Breast epithelium (tissue), 4 donors: Measurements from ENCODE around the gene DDA1. TPM values are rescaled to one million over a fixed set of nuclear protein-coding genes. Genes with fewer than 3 reads are reported as not detected.
A peak's percentile ranks its signal among the peaks of the same experiment; 100 is the strongest.

Experiments
- DNase-seq, 2 donors: peaks; one replicate each; pipeline ENCODE4 v3.0.0-alpha.2; 2019; ENCODE audit warnings: low spot score in 2 of 2
- H3K27ac ChIP-seq, 2 donors: fragments of 200-600 bp; sonication (generic) in 1 of 2; one replicate each; pipeline ENCODE4 v1.5.1; 2016 to 2019; ENCODE audit warnings: mild to moderate bottlenecking in 1 of 2
- H3K27me3 ChIP-seq, 2 donors: fragments of 200-600 bp; sonication (generic) in 1 of 2; one replicate each; pipeline versions ENCODE4 v1.5.1 to v1.6.0; 2017 to 2019; ENCODE audit warnings: control low read depth in 1 of 2, mild to moderate bottlenecking in 1 of 2
- H3K36me3 ChIP-seq: fragments of 200-600 bp; one replicate; pipeline ENCODE4 v1.5.1; 2019
- H3K4me1 ChIP-seq, 2 donors: fragments of 200-600 bp; sonication (generic); one replicate each; pipeline ENCODE4 v1.5.1; 2016 to 2019; ENCODE audit warnings: control low read depth in 1 of 2
- H3K4me3 ChIP-seq, 3 donors: fragments of 200-600 bp; sonication (generic); 1 replicate in 2 of 3; 2 replicates in 1 of 3; pipeline ENCODE4 v1.5.1; 2016 to 2019; ENCODE audit warnings: mild to moderate bottlenecking in 3 of 3, moderate library complexity in 2 of 3
- H3K9me3 ChIP-seq, 2 donors: fragments of 200-600 bp; sonication (generic) in 1 of 2; one replicate each; pipeline ENCODE4 v1.5.1; 2016 to 2019; ENCODE audit warnings: control low read depth in 1 of 2
- CTCF ChIP-seq, 3 donors: fragments of 450-650 bp; IDR thresholded peaks; one replicate each; pipeline ENCODE4 v1.5.1; 2016 to 2017; ENCODE audit warnings: antibody characterized with exemption in 3 of 3, mild to moderate bottlenecking in 3 of 3, moderate library complexity in 3 of 3
- POLR2A ChIP-seq: fragments of 450-650 bp; IDR thresholded peaks from one replicate; pipeline ENCODE4 v1.6.1; 2016; ENCODE audit warnings: antibody characterized with exemption, mild to moderate bottlenecking, moderate library complexity
- POLR2AphosphoS5 ChIP-seq, 3 donors: sonication (generic); formaldehyde crosslinking; IDR thresholded peaks; one replicate each; pipeline ENCODE4 v1.6.1; 2017; ENCODE audit warnings: antibody characterized with exemption in 3 of 3
- intact Hi-C: fragments of 100-400 bp; cut with DNase I; formaldehyde crosslinking; loops from one replicate; pipeline ENCODE4 v1.15.1; 2023; ENCODE audit warnings: low total_unique reads
- total RNA-seq, 3 donors: library from RNA; depleted of rRNA; stranded (reverse); fragments of >200 nt; gene quantifications; one replicate each; pipeline ENCODE4 v1.1.0, GENCODE V29; 2016

DDA1 gene
- total RNA-seq, 3 donors from 2014 or later = 9.2 to 18.7 (median 11.1) TPM

- no peaks in the 10 kb centered on the region for H3K27me3 ChIP-seq
- DNase-seq = no peak
- H3K4me3 ChIP-seq = peak overlapping the region; percentile 60 to 79 (median 70)
- intact Hi-C loops = loop anchor here (10.0 kb wide), 1 partner anchor 80 kb away; no protein-coding TSS in a partner anchor
- H3K36me3 ChIP-seq = no peaks in the 10 kb centered on the region
- TF ChIP-seq CTCF (IDR thresholded peaks at IDR 0.05) = no peak
- no peak for TF ChIP-seq POLR2AphosphoS5 (IDR thresholded peaks at IDR 0.05)
- TF ChIP-seq POLR2A = no peak
- no peaks in the 10 kb centered on the region for H3K9me3 ChIP-seq
- H3K27ac ChIP-seq = peak overlapping the region; percentile 30 to 90
- H3K4me1 ChIP-seq = peaks cover under 1 to 32% of the 10 kb centered on the region in 2 donors
Observed at GRCh38 chr19:17305216-17305516, 4.2 kb upstream of the DDA1 start.

DNA sequence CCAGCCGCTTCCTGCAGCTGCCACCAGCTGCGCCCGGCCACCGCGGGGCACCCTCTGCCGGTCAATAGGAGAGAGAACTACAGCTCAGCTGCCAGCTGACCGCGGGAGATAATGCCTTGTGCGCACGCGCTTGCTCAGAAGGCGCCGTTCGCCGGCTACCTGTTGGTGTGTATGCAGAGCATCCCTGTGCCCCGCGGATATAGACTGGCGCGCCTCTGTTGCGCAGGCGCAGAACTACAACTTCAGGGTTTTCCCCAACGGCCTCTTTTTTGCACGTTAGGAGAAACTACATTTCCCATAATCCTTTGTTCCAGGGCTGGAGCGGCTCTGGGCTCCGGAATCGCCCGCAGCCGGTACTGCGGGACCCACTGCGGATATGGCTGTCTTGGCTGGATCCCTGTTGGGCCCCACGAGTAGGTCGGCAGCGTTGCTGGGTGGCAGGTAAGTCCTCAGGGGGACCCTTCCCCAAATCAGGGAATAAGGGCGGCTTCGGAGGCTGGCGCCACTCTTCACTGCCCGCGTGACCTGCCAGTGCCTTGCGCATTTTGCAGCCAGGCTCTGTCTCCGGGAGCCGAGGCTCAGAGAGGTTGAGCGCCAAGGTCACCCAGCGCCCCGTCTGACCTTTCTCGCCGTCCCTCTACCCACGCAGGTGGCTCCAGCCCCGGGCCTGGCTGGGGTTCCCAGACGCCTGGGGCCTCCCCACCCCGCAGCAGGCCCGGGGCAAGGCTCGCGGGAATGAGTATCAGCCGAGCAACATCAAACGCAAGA is 3.7 kb upstream of the DDA1 start, which contains the start of gene MRPL34:
TSS of gene MRPL34 (plus strand) at position 356 of the 768 bp plus-strand sequence. CDS start at position 377, 21 bp downstream.
- no peaks in the 10 kb centered on the region for H3K27me3 ChIP-seq
- peak; percentile 98 to 99 for DNase-seq
- no peaks in the 10 kb centered on the region for H3K9me3 ChIP-seq
- no peaks in the 10 kb centered on the region for H3K36me3 ChIP-seq
- H3K4me1 ChIP-seq = peaks cover 4 to 36% of the 10 kb centered on the region in 2 donors
- intact Hi-C loops = loop anchor here (10.0 kb wide), 1 partner anchor 79 kb away; no protein-coding TSS in a partner anchor
- peak within 1 kb of the TSS; percentile 86 to 90 for H3K27ac ChIP-seq
- TF ChIP-seq POLR2AphosphoS5 (IDR thresholded peaks at IDR 0.05) (peak; percentile 68 to 80 (median 79)), POLR2A (no peak), CTCF (IDR thresholded peaks at IDR 0.05) (peak; percentile 77 to 98 (median 95))
- peak within 1 kb of the TSS; percentile 60 to 79 (median 70) for H3K4me3 ChIP-seq

- Histone ChIP-seq H3K27me3 (no peaks in the 10 kb centered on the region), H3K9me3 (no peaks in the 10 kb centered on the region), H3K4me1 (peaks cover 4 to 36% of the 10 kb centered on the region in 2 donors), H3K36me3 (no peaks in the 10 kb centered on the region), H3K4me3 (peak overlapping the region; percentile 60 to 79 (median 70)), H3K27ac (peak overlapping the region; percentile 86 to 90)
- no peak for DNase-seq
- intact Hi-C loops = loop anchor here (10.0 kb wide), 1 partner anchor 79 kb away; no protein-coding TSS in a partner anchor
- TF ChIP-seq POLR2AphosphoS5 (IDR thresholded peaks at IDR 0.05) (no peak), CTCF (IDR thresholded peaks at IDR 0.05) (no peak), POLR2A (no peak)
Observed at GRCh38 chr19:17306285-17306714, 3.1 kb upstream of the DDA1 start.

- intact Hi-C loops = loop anchor here (10.0 kb wide), 1 partner anchor 77 kb away; no protein-coding TSS in a partner anchor
- no peak for TF ChIP-seq POLR2A
- no peaks in the 10 kb centered on the region for H3K27me3 ChIP-seq
- H3K9me3 ChIP-seq = no peaks in the 10 kb centered on the region
- peaks cover 7 to 28% of the 10 kb centered on the region in 2 donors for H3K4me1 ChIP-seq
- no peaks in the 10 kb centered on the region for H3K36me3 ChIP-seq
- no peak for DNase-seq
- H3K4me3 ChIP-seq = no peak overlapping the region
- H3K27ac ChIP-seq = no peak overlapping the region
Observed at GRCh38 chr19:17307876-17308377, 1.4 kb upstream of the DDA1 start.

GRCh38 chr19:17309965-17310461 is 650 bp downstream of the DDA1 start:
- peaks cover 7 to 13% of the 10 kb centered on the region in 2 donors for H3K4me1 ChIP-seq

More at GRCh38 chr19:17309965-17310461, 650 bp downstream of the DDA1 start:
- Histone ChIP-seq H3K27me3 (no peaks in the 10 kb centered on the region), H3K36me3 (no peaks in the 10 kb centered on the region), H3K4me3 (peak overlapping the region; percentile 85 to 92 (median 89)), H3K9me3 (no peaks in the 10 kb centered on the region), H3K27ac (peak overlapping the region; percentile 87)
- intact Hi-C loops = loop anchor here (10.0 kb wide), 1 partner anchor 75 kb away; no protein-coding TSS in a partner anchor
- no peak for DNase-seq
- TF ChIP-seq CTCF (IDR thresholded peaks at IDR 0.05) (no peak), POLR2AphosphoS5 (IDR thresholded peaks at IDR 0.05) (no peak)
